Ovary (tissue), 3 donors: ENCODE data around the gene LRRC32.

Source experiments
- CTCF ChIP-seq, 3 donors: fragments of 450-650 bp in 2 of 3; fragments of 200-600 bp in 1 of 3; IDR thresholded peaks; one replicate each; pipeline versions ENCODE4 v1.5.1 to v1.8.0; 2016 to 2022; ENCODE audit warnings: antibody characterized with exemption in 3 of 3, mild to moderate bottlenecking in 1 of 3
- POLR2A ChIP-seq: fragments of 450-650 bp; IDR thresholded peaks from one replicate; pipeline ENCODE4 v1.6.1; 2017; ENCODE audit warnings: antibody characterized with exemption, mild to moderate bottlenecking, moderate library complexity
- donor health status: DM: no; HTN: no; CAD: no.

- TF ChIP-seq POLR2A (no peak), CTCF (IDR thresholded peaks at IDR 0.05) (no peak)
These were observed 2.9 kb upstream of the LRRC32 start for GRCh38 chr11:76673176-76674142.
